Activated naive CD8-positive, alpha-beta T cell treated with anti-CD3 and anti-CD28 coated beads for 36 hours (primary cell): ENCODE measurements around the gene PITRM1. TPM values are rescaled to one million over a fixed set of nuclear protein-coding genes. Genes with fewer than 3 reads are reported as not detected.
"Not testable (repeated sequence)": the region's sequence is repeated elsewhere in the genome, so short reads cannot be mapped to it uniquely, and the experiment has no call there.

Experiments
- DNase-seq: peaks from one replicate; pipeline ENCODE4 v3.0.0; 2021
- H3K27ac Mint-ChIP-seq: one replicate; pipeline ENCODE4 v1.8.0; 2022; ENCODE audit warnings: mild to moderate bottlenecking, moderate library complexity, mixed read lengths
- H3K27me3 Mint-ChIP-seq: one replicate; pipeline ENCODE4 v1.8.0; 2022; ENCODE audit warnings: mild to moderate bottlenecking, mixed read lengths
- H3K36me3 Mint-ChIP-seq: one replicate; pipeline ENCODE4 v1.8.0; 2021; ENCODE audit warnings: mild to moderate bottlenecking, mixed read lengths
- H3K4me1 Mint-ChIP-seq: one replicate; pipeline ENCODE4 v1.8.0; 2021; ENCODE audit warnings: mixed read lengths
- H3K4me3 Mint-ChIP-seq: one replicate; pipeline ENCODE4 v1.8.0; 2022; ENCODE audit warnings: mild to moderate bottlenecking, moderate library complexity, mixed read lengths
- H3K9me3 Mint-ChIP-seq: one replicate; pipeline ENCODE4 v1.8.0; 2022; ENCODE audit warnings: mixed read lengths
- total RNA-seq, 2 experiments: library from RNA; stranded (reverse); gene quantifications; one replicate each; pipeline ENCODE4 v1.2.3, GENCODE V29; 2021

Gene PITRM1
- total RNA-seq, 2 experiments from 2014 or later, result 75.3 to 75.5 TPM

- Mint-ChIP-seq H3K27ac (peak overlapping the region; percentile 45), H3K27me3 (no peaks in the 10 kb centered on the region), H3K36me3 (peaks cover 53% of the 10 kb centered on the region), H3K4me3 (no peak overlapping the region), H3K4me1 (no peaks in the 10 kb centered on the region), H3K9me3 (no peaks in the 10 kb centered on the region)
- no peak for DNase-seq
These were observed 56.9 kb downstream of the PITRM1 start for GRCh38 chr10:3115685-3116084.

- Mint-ChIP-seq H3K4me3 (no peak overlapping the region), H3K36me3 (peaks cover 62% of the 10 kb centered on the region), H3K27ac (no peak overlapping the region), H3K9me3 (no peaks in the 10 kb centered on the region), H3K4me1 (no peaks in the 10 kb centered on the region), H3K27me3 (no peaks in the 10 kb centered on the region)
- DNase-seq, result no peak
These were observed 59.2 kb downstream of the PITRM1 start for GRCh38 chr10:3113343-3113720.

- H3K36me3 Mint-ChIP-seq, result peaks cover 57% of the 10 kb centered on the region
- no peaks in the 10 kb centered on the region for H3K27me3 Mint-ChIP-seq
- no peak overlapping the region for H3K4me3 Mint-ChIP-seq
- no peak overlapping the region for H3K27ac Mint-ChIP-seq
- H3K4me1 Mint-ChIP-seq, result no peaks in the 10 kb centered on the region
- no peak for DNase-seq
- no peaks in the 10 kb centered on the region for H3K9me3 Mint-ChIP-seq
These were observed 60.9 kb downstream of the PITRM1 start for GRCh38 chr10:3111621-3112163.

GRCh38 chr10:3110782-3111620 is 61.6 kb downstream of the PITRM1 start:
- no peak overlapping the region for H3K4me3 Mint-ChIP-seq
- H3K27me3 Mint-ChIP-seq, result no peaks in the 10 kb centered on the region
- no peak overlapping the region for H3K27ac Mint-ChIP-seq
- DNase-seq, result no peak
- H3K9me3 Mint-ChIP-seq, result no peaks in the 10 kb centered on the region
- peaks cover 50% of the 10 kb centered on the region for H3K36me3 Mint-ChIP-seq
- H3K4me1 Mint-ChIP-seq, result no peaks in the 10 kb centered on the region

- no peak for DNase-seq
- Mint-ChIP-seq H3K27ac (no peak overlapping the region), H3K9me3 (no peaks in the 10 kb centered on the region), H3K27me3 (no peaks in the 10 kb centered on the region), H3K36me3 (peaks cover 44% of the 10 kb centered on the region), H3K4me1 (no peaks in the 10 kb centered on the region), H3K4me3 (no peak overlapping the region)
These were observed 62.9 kb downstream of the PITRM1 start for GRCh38 chr10:3109633-3110032.

- Mint-ChIP-seq H3K4me3 (no peak overlapping the region), H3K27ac (no peak overlapping the region), H3K27me3 (no peaks in the 10 kb centered on the region), H3K4me1 (no peaks in the 10 kb centered on the region), H3K36me3 (peaks cover 43% of the 10 kb centered on the region), H3K9me3 (no peaks in the 10 kb centered on the region)
- no peak for DNase-seq
These were observed 63.4 kb downstream of the PITRM1 start for GRCh38 chr10:3109196-3109595.

- H3K36me3 Mint-ChIP-seq, result peaks cover 44% of the 10 kb centered on the region
- no peak overlapping the region for H3K4me3 Mint-ChIP-seq
- no peaks in the 10 kb centered on the region for H3K27me3 Mint-ChIP-seq
- H3K9me3 Mint-ChIP-seq, result no peaks in the 10 kb centered on the region
- no peak overlapping the region for H3K27ac Mint-ChIP-seq
- H3K4me1 Mint-ChIP-seq, result no peaks in the 10 kb centered on the region
- DNase-seq, result no peak
These were observed 63.9 kb downstream of the PITRM1 start for GRCh38 chr10:3108575-3109105.

GRCh38 chr10:3108033-3108432 is 64.5 kb downstream of the PITRM1 start:
- H3K27ac Mint-ChIP-seq, result no peak overlapping the region
- no peaks in the 10 kb centered on the region for H3K4me1 Mint-ChIP-seq
- no peak for DNase-seq
- H3K36me3 Mint-ChIP-seq, result peaks cover 48% of the 10 kb centered on the region
- H3K27me3 Mint-ChIP-seq, result no peaks in the 10 kb centered on the region
- H3K9me3 Mint-ChIP-seq, result no peaks in the 10 kb centered on the region
- no peak overlapping the region for H3K4me3 Mint-ChIP-seq

GRCh38 chr10:3107426-3107961 is 65.1 kb downstream of the PITRM1 start:
- peaks cover 51% of the 10 kb centered on the region for H3K36me3 Mint-ChIP-seq
- no peak overlapping the region for H3K27ac Mint-ChIP-seq
- H3K9me3 Mint-ChIP-seq, result no peaks in the 10 kb centered on the region
- no peaks in the 10 kb centered on the region for H3K4me1 Mint-ChIP-seq
- no peak overlapping the region for H3K4me3 Mint-ChIP-seq
- DNase-seq, result no peak
- H3K27me3 Mint-ChIP-seq, result no peaks in the 10 kb centered on the region

- DNase-seq, result no peak
- Mint-ChIP-seq H3K27me3 (no peaks in the 10 kb centered on the region), H3K9me3 (no peaks in the 10 kb centered on the region), H3K4me1 (no peaks in the 10 kb centered on the region), H3K27ac (no peak overlapping the region), H3K4me3 (no peak overlapping the region), H3K36me3 (peaks cover 48% of the 10 kb centered on the region)
These were observed 65.6 kb downstream of the PITRM1 start for GRCh38 chr10:3106928-3107425.

- H3K4me1 Mint-ChIP-seq, H3K9me3 Mint-ChIP-seq, H3K27ac Mint-ChIP-seq, H3K27me3 Mint-ChIP-seq, H3K4me3 Mint-ChIP-seq, DNase-seq: not testable (repeated sequence)
- peaks cover 44% of the 10 kb centered on the region for H3K36me3 Mint-ChIP-seq
These were observed 66.3 kb downstream of the PITRM1 start for GRCh38 chr10:3106328-3106727.

- no peak for DNase-seq
- no peaks in the 10 kb centered on the region for H3K9me3 Mint-ChIP-seq
- peaks cover 45% of the 10 kb centered on the region for H3K36me3 Mint-ChIP-seq
- no peak overlapping the region for H3K27ac Mint-ChIP-seq
- H3K27me3 Mint-ChIP-seq, result no peaks in the 10 kb centered on the region
- no peak overlapping the region for H3K4me3 Mint-ChIP-seq
- no peaks in the 10 kb centered on the region for H3K4me1 Mint-ChIP-seq
These were observed 66.7 kb downstream of the PITRM1 start for GRCh38 chr10:3105905-3106304.

GRCh38 chr10:3105166-3105565 is 67.4 kb downstream of the PITRM1 start:
- Mint-ChIP-seq H3K4me3 (no peak overlapping the region), H3K9me3 (no peaks in the 10 kb centered on the region), H3K36me3 (peaks cover 43% of the 10 kb centered on the region), H3K27ac (no peak overlapping the region), H3K27me3 (no peaks in the 10 kb centered on the region), H3K4me1 (no peaks in the 10 kb centered on the region)
- no peak for DNase-seq

- Mint-ChIP-seq H3K36me3 (peaks cover 46% of the 10 kb centered on the region), H3K27me3 (no peaks in the 10 kb centered on the region), H3K4me1 (no peaks in the 10 kb centered on the region), H3K9me3 (no peaks in the 10 kb centered on the region), H3K27ac (no peak overlapping the region), H3K4me3 (peak overlapping the region; percentile 10)
- DNase-seq, result no peak
These were observed 68.2 kb downstream of the PITRM1 start for GRCh38 chr10:3104251-3104918.

- Mint-ChIP-seq H3K4me3 (no peak overlapping the region), H3K36me3 (peaks cover 44% of the 10 kb centered on the region), H3K9me3 (no peaks in the 10 kb centered on the region), H3K4me1 (peaks cover 3% of the 10 kb centered on the region), H3K27me3 (no peaks in the 10 kb centered on the region), H3K27ac (no peak overlapping the region)
- DNase-seq, result no peak
These were observed 68.9 kb downstream of the PITRM1 start for GRCh38 chr10:3103646-3104045.
